Measurements from ENCODE around the gene THBS2. TPM values are rescaled to one million over a fixed set of nuclear protein-coding genes. Genes with fewer than 3 reads are reported as not detected.

THBS2 gene
- total and polyA plus RNA-seq, 2 of the 8 experiments (the other 6 are each of a cell fraction or from before 2014, with no cell fraction given) = 11.0 to 22.5 TPM

DNA sequence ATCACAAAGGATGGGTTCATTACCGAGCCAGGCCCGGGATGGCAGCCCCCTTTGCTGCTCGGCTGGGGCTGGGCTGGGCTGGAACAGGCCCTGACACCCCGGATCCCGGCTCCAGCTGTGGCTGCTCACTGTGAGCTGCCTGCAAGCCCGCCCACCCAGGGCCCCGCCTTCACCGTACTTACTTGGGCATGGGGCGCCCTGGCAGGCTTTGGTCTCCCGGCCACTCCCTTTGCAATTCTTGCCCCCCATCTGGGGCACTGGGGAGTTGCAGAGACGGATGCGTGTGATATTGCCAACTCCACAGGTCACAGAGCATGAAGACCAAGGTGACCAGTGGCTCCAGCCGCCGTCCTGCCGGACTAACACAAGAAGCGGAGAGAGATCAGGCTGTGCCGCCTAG, 16.7 kb downstream of the THBS2 start (continued):
- TF ChIP-seq, protein P1, sequence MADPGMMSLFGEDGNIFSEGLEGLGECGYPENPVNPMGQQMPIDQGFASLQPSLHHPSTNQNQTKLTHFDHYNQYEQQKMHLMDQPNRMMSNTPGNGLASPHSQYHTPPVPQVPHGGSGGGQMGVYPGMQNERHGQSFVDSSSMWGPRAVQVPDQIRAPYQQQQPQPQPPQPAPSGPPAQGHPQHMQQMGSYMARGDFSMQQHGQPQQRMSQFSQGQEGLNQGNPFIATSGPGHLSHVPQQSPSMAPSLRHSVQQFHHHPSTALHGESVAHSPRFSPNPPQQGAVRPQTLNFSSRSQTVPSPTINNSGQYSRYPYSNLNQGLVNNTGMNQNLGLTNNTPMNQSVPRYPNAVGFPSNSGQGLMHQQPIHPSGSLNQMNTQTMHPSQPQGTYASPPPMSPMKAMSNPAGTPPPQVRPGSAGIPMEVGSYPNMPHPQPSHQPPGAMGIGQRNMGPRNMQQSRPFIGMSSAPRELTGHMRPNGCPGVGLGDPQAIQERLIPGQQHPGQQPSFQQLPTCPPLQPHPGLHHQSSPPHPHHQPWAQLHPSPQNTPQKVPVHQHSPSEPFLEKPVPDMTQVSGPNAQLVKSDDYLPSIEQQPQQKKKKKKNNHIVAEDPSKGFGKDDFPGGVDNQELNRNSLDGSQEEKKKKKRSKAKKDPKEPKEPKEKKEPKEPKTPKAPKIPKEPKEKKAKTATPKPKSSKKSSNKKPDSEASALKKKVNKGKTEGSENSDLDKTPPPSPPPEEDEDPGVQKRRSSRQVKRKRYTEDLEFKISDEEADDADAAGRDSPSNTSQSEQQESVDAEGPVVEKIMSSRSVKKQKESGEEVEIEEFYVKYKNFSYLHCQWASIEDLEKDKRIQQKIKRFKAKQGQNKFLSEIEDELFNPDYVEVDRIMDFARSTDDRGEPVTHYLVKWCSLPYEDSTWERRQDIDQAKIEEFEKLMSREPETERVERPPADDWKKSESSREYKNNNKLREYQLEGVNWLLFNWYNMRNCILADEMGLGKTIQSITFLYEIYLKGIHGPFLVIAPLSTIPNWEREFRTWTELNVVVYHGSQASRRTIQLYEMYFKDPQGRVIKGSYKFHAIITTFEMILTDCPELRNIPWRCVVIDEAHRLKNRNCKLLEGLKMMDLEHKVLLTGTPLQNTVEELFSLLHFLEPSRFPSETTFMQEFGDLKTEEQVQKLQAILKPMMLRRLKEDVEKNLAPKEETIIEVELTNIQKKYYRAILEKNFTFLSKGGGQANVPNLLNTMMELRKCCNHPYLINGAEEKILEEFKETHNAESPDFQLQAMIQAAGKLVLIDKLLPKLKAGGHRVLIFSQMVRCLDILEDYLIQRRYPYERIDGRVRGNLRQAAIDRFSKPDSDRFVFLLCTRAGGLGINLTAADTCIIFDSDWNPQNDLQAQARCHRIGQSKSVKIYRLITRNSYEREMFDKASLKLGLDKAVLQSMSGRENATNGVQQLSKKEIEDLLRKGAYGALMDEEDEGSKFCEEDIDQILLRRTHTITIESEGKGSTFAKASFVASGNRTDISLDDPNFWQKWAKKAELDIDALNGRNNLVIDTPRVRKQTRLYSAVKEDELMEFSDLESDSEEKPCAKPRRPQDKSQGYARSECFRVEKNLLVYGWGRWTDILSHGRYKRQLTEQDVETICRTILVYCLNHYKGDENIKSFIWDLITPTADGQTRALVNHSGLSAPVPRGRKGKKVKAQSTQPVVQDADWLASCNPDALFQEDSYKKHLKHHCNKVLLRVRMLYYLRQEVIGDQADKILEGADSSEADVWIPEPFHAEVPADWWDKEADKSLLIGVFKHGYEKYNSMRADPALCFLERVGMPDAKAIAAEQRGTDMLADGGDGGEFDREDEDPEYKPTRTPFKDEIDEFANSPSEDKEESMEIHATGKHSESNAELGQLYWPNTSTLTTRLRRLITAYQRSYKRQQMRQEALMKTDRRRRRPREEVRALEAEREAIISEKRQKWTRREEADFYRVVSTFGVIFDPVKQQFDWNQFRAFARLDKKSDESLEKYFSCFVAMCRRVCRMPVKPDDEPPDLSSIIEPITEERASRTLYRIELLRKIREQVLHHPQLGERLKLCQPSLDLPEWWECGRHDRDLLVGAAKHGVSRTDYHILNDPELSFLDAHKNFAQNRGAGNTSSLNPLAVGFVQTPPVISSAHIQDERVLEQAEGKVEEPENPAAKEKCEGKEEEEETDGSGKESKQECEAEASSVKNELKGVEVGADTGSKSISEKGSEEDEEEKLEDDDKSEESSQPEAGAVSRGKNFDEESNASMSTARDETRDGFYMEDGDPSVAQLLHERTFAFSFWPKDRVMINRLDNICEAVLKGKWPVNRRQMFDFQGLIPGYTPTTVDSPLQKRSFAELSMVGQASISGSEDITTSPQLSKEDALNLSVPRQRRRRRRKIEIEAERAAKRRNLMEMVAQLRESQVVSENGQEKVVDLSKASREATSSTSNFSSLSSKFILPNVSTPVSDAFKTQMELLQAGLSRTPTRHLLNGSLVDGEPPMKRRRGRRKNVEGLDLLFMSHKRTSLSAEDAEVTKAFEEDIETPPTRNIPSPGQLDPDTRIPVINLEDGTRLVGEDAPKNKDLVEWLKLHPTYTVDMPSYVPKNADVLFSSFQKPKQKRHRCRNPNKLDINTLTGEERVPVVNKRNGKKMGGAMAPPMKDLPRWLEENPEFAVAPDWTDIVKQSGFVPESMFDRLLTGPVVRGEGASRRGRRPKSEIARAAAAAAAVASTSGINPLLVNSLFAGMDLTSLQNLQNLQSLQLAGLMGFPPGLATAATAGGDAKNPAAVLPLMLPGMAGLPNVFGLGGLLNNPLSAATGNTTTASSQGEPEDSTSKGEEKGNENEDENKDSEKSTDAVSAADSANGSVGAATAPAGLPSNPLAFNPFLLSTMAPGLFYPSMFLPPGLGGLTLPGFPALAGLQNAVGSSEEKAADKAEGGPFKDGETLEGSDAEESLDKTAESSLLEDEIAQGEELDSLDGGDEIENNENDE (IDR thresholded peaks at IDR 0.05; ENCODE audit: insufficient replicate concordance, low read length) = no peak
- TF ChIP-seq RBBP5 (IDR thresholded peaks at IDR 0.05; ENCODE audit: borderline replicate concordance, low read depth, low read length) (no peak), SIX5 (IDR thresholded peaks at IDR 0.05; ENCODE audit: low read depth, low read length) (no peak), POLR2AphosphoS5 (IDR thresholded peaks at IDR 0.05; ENCODE audit: low read depth, low read length) (no peak), POLR2A (IDR thresholded peaks at IDR 0.05; ENCODE audit: control extremely low read depth in 1 of 2, low read depth in 2 of 2, low read length in 2 of 2) (no peak), JUN (IDR thresholded peaks at IDR 0.05; ENCODE audit: low read depth, low read length) (no peak)

All from H1 (cell line).